ENCODE data around the gene WDTC1. TPM values are rescaled to one million over a fixed set of nuclear protein-coding genes. Genes with fewer than 3 reads are reported as not detected.
"Not testable (repeated sequence)": the region's sequence is repeated elsewhere in the genome, so short reads cannot be mapped to it uniquely, and the experiment has no call there.

Gene WDTC1
- 10 to 100 TPM; 24.8 to 38.1 (median 27.1) TPM for total RNA-seq

- TF ChIP-seq CTCF (IDR thresholded peaks at IDR 0.05): no peak
- ATAC-seq (ENCODE audit: low FRiP score) (peak; percentile 98), DNase-seq (ENCODE audit: low spot score) (peak; percentile 90)
Observed at GRCh38 chr1:27234049-27234882, at the start of gene WDTC1. TSS of gene WDTC1 (plus strand) at chr1:27234632. CDS start at chr1:27261055, 26,423 bp downstream.

- DNase-seq (ENCODE audit: low spot score); ATAC-seq (ENCODE audit: low FRiP score): not testable (repeated sequence)
Observed at GRCh38 chr1:27184665-27185064, 49.8 kb upstream of the WDTC1 start.

- DNase-seq (ENCODE audit: low spot score): no peak
- no peak for TF ChIP-seq CTCF (IDR thresholded peaks at IDR 0.05)
- no peak for ATAC-seq (ENCODE audit: low FRiP score)
Observed at GRCh38 chr1:27192039-27192529, 42.3 kb upstream of the WDTC1 start.

- TF ChIP-seq CTCF (IDR thresholded peaks at IDR 0.05): no peak
- no peak for ATAC-seq (ENCODE audit: low FRiP score)
Observed at GRCh38 chr1:27193194-27193593, 41.2 kb upstream of the WDTC1 start.

GRCh38 chr1:27201295-27201694 lies 33.1 kb upstream of the WDTC1 start:
- DNase-seq (ENCODE audit: low spot score) (no peak), ATAC-seq (ENCODE audit: low FRiP score) (no peak)
- TF ChIP-seq CTCF (IDR thresholded peaks at IDR 0.05): no peak

More at GRCh38 chr1:27193194-27193593, 41.2 kb upstream of the WDTC1 start:
- no peak for DNase-seq (ENCODE audit: low spot score)

GRCh38 chr1:27203946-27204345 lies 30.5 kb upstream of the WDTC1 start:
- ATAC-seq (ENCODE audit: low FRiP score): no peak
- DNase-seq (ENCODE audit: low spot score): no peak
- no peak for TF ChIP-seq CTCF (IDR thresholded peaks at IDR 0.05)

GRCh38 chr1:27207238-27207637 lies 27.2 kb upstream of the WDTC1 start:
- not testable (repeated sequence) for DNase-seq (ENCODE audit: low spot score); ATAC-seq (ENCODE audit: low FRiP score)

- not testable (repeated sequence) for ATAC-seq (ENCODE audit: low FRiP score); DNase-seq (ENCODE audit: low spot score)
Observed at GRCh38 chr1:27208143-27208850, 26.1 kb upstream of the WDTC1 start.
